Measurements from ENCODE around the gene RNF148.

DNA sequence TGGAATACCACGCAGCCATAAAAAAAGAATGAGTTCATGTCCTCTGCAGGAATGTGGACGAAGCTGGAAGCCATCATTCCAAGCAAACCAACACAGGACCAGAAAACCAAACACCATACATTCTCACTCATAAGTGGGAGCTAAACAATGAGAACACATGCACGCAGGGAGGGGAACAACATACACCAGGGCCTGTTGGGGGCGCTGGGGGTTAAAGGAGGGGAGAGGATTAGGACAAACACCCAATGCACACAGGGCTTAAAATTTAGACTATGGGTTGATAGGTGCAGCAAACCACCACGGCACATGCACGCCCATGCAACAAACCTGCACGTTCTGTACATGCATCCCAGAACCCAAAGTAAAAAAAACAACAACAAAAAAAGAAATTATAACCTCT is 27.1 kb downstream of the RNF148 start:
- TF ChIP-seq, protein P1, sequence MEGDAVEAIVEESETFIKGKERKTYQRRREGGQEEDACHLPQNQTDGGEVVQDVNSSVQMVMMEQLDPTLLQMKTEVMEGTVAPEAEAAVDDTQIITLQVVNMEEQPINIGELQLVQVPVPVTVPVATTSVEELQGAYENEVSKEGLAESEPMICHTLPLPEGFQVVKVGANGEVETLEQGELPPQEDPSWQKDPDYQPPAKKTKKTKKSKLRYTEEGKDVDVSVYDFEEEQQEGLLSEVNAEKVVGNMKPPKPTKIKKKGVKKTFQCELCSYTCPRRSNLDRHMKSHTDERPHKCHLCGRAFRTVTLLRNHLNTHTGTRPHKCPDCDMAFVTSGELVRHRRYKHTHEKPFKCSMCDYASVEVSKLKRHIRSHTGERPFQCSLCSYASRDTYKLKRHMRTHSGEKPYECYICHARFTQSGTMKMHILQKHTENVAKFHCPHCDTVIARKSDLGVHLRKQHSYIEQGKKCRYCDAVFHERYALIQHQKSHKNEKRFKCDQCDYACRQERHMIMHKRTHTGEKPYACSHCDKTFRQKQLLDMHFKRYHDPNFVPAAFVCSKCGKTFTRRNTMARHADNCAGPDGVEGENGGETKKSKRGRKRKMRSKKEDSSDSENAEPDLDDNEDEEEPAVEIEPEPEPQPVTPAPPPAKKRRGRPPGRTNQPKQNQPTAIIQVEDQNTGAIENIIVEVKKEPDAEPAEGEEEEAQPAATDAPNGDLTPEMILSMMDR (IDR thresholded peaks at IDR 0.05) = no peak
- TF ChIP-seq POLR2A (IDR thresholded peaks at IDR 0.05) (no peak), EP300 (IDR thresholded peaks at IDR 0.05) (no peak)
